Ovary (tissue), 9 donors: Measurements from ENCODE around the gene PRKG1. TPM values are rescaled to one million over a fixed set of nuclear protein-coding genes. Genes with fewer than 3 reads are reported as not detected.

ENCODE experiments used
- DNase-seq, 5 donors: peaks; one replicate each; pipeline ENCODE4 v3.0.0-alpha.2; 2019 to 2020
- H3K27ac ChIP-seq, 2 donors: fragments of 200-600 bp; one replicate each; pipeline versions ENCODE4 v1.5.1 to v1.8.0; 2019 to 2022
- H3K27me3 ChIP-seq: fragments of 200-600 bp; one replicate; pipeline ENCODE4 v1.8.0; 2022
- H3K36me3 ChIP-seq: fragments of 200-600 bp; sonication (generic); one replicate; pipeline ENCODE4 v1.5.1; 2019
- H3K4me1 ChIP-seq: one replicate; pipeline ENCODE4 v1.8.1; 2013; ENCODE audit warnings: mild to moderate bottlenecking, moderate library complexity; ENCODE audit not compliant: insufficient read depth
- H3K4me3 ChIP-seq: fragments of 200-600 bp; sonication (generic); one replicate; pipeline ENCODE4 v1.5.1; 2017
- H3K9me3 ChIP-seq, 2 donors: fragments of 200-600 bp in 1 of 2; sonication (generic) in 1 of 2; one replicate each; pipeline versions ENCODE4 v1.5.1 to v1.8.1; 2013 to 2019; ENCODE audit warnings: mild to moderate bottlenecking in 1 of 2, moderate library complexity in 1 of 2
- EP300 ChIP-seq: sonication (generic); formaldehyde crosslinking; IDR thresholded peaks from one replicate; pipeline ENCODE4 v1.6.1; 2017; ENCODE audit warnings: antibody characterized with exemption
- POLR2A ChIP-seq: fragments of 450-650 bp; IDR thresholded peaks from one replicate; pipeline ENCODE4 v1.6.1; 2017; ENCODE audit warnings: antibody characterized with exemption, mild to moderate bottlenecking, moderate library complexity
- WGBS, 3 donors: extraction: QIAGEN DNeasy Blood & Tissue Kit in 1 of 3; methylation state at CpG; one replicate each; pipeline versions ENCODE4 v1.1.5 to v1.1.7; 2013 to 2017; 5-methylcytosine and 5-hydroxymethylcytosine counted together
- intact Hi-C, 4 donors: fragments of 100-400 bp; cut with DNase I; formaldehyde crosslinking; loops; one replicate each; pipeline versions ENCODE4 v1.11.0 to v1.15.1; 2022 to 2023
- polyA plus RNA-seq, 2 donors: library from polyadenylated mRNA; stranded (reverse); fragments of 200-250 nt in 1 of 2; fragments of 350-450 nt in 1 of 2; fragmentation: Illumina TruSeq in 1 of 2; extraction: RNeasy Lipid Tissue Mini Kit (QIAGEN cat#74804) in 1 of 2; gene quantifications; one replicate each; pipeline ENCODE4 v1.2.3, GENCODE V29; 2013 to 2014
- total RNA-seq, 7 donors: library from RNA; depleted of rRNA in 2 of 7; stranded (reverse); fragments of >200 nt in 2 of 7; fragmentation: NEBNext Ultra II Directional in 3 of 7; extraction: Animal tissue kit (Norgen Biotek cat#: 25700) in 3 of 7; gene quantifications; one replicate each; pipeline versions ENCODE4 v1.1.0 to v1.2.4, GENCODE V29; 2016 to 2023
- TF ChIP-seq, protein P1 (sequence below), 3 donors: fragments of 450-650 bp in 2 of 3; fragments of 200-600 bp in 1 of 3; IDR thresholded peaks; one replicate each; pipeline versions ENCODE4 v1.5.1 to v1.8.0; 2016 to 2022; ENCODE audit warnings: antibody characterized with exemption in 3 of 3, mild to moderate bottlenecking in 1 of 3
- donor health status: DM: no; HTN: no; CAD: no; lungs with moderate emphysema.
- donor health status: DM: no; HTN: no; CAD: no.
- donor health status: Bipolar disorder and iron deficiency.
- donor health status: DM: yes; HTN: yes; CAD: no.
- donor health status: DM: no; HTN: no; CAD: no.
- donor health status: DM: yes; HTN: yes; CAD: no.

The PRKG1 gene
- total and polyA plus RNA-seq, 9 donors = 2.8 to 21.1 (median 15.7) TPM

DNA sequence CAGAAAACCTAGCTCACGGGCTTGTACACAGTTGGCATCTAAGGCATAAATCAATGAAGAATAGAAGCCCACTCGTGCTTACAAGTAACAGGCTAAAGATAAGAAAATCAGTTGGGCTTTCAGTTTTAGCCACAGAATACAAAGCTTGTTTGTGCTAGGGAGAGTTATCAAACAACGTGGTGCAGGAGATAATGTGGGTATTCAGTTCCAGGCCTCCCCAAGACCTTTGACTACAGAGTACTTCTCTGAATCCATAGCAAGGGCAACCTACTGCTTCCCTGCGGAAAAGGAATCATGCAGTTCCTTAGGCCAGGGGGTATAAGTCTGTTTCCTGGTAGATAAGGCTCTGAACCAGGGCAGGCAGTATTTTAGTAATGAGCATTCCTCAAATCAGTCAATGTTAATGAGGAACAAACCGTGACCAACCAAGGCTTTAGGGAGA is 844.6 kb downstream of the PRKG1 start:
- intact Hi-C loops = no loop called here
- peaks cover 3% of the 10 kb centered on the region for H3K4me1 ChIP-seq
- DNase-seq = no peak
- WGBS, 3 donors = 20 to 26% (median 20%) methylated on average over 5 of the region's 5 CpGs
- H3K27me3 ChIP-seq = no peaks in the 10 kb centered on the region
- no peak overlapping the region for H3K4me3 ChIP-seq
- H3K9me3 ChIP-seq = no peaks in the 10 kb centered on the region
- no peaks in the 10 kb centered on the region for H3K36me3 ChIP-seq
- no peak for TF ChIP-seq EP300
- H3K27ac ChIP-seq = no peak overlapping the region

DNA sequence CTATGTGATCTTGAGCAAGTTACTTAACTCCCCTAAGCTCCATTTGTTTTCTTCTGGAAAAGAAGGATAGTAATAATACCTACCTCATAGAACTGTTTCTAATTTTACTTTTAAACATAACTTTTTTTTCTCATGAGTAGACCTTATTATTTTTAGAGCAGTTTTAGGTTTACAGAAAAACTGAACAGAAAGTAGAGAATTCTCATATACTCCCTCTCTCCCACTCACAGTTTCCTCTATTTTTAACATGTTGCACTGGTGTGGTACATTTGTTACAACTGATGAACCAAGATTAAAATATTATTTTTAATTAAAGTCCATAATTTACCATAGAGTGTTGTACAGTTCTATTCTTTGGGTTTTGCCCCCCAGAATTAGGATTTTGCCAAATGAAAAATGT is 846.4 kb downstream of the PRKG1 start:
- H3K4me3 ChIP-seq = no peak overlapping the region
- H3K9me3 ChIP-seq = no peaks in the 10 kb centered on the region
- H3K4me1 ChIP-seq = peaks cover 3% of the 10 kb centered on the region
- no peaks in the 10 kb centered on the region for H3K36me3 ChIP-seq
- no peaks in the 10 kb centered on the region for H3K27me3 ChIP-seq
- no peak for TF ChIP-seq EP300
- TF ChIP-seq POLR2A = no peak
- TF ChIP-seq, protein P1, sequence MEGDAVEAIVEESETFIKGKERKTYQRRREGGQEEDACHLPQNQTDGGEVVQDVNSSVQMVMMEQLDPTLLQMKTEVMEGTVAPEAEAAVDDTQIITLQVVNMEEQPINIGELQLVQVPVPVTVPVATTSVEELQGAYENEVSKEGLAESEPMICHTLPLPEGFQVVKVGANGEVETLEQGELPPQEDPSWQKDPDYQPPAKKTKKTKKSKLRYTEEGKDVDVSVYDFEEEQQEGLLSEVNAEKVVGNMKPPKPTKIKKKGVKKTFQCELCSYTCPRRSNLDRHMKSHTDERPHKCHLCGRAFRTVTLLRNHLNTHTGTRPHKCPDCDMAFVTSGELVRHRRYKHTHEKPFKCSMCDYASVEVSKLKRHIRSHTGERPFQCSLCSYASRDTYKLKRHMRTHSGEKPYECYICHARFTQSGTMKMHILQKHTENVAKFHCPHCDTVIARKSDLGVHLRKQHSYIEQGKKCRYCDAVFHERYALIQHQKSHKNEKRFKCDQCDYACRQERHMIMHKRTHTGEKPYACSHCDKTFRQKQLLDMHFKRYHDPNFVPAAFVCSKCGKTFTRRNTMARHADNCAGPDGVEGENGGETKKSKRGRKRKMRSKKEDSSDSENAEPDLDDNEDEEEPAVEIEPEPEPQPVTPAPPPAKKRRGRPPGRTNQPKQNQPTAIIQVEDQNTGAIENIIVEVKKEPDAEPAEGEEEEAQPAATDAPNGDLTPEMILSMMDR (IDR thresholded peaks at IDR 0.05) = no peak
- intact Hi-C loops = no loop called here
- H3K27ac ChIP-seq = no peak overlapping the region
- DNase-seq = no peak

DNA sequence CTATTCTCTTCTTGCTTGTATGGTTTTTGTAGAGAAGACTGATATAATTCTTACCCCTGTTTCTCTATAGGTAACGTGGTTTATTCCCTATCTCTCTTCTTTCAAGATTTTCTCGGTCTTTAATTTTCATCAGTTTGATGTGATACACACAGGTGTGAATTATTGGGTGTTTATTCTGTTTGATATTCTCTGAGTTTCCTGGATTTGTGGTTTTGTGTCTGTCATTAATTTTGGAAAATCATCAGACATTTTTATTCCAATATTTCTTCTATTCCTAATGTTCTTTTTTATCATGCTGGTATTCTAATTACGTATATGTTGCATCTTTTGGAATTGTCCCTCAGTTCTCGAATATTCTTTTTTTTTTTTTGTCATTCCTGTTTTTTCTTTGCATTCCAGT is 850.1 kb downstream of the PRKG1 start:
- Histone ChIP-seq H3K4me3 (no peak overlapping the region), H3K27me3 (no peaks in the 10 kb centered on the region), H3K27ac (no peak overlapping the region), H3K9me3 (no peaks in the 10 kb centered on the region), H3K4me1 (no peaks in the 10 kb centered on the region), H3K36me3 (no peaks in the 10 kb centered on the region)
- 92 to 97% (median 97%) methylated on average over 4 of the region's 4 CpGs for WGBS, 3 donors
- TF ChIP-seq, protein P1 (IDR thresholded peaks at IDR 0.05) = no peak
- TF ChIP-seq EP300 (no peak), POLR2A (no peak)
- DNase-seq = no peak
- intact Hi-C loops = no loop called here

DNA sequence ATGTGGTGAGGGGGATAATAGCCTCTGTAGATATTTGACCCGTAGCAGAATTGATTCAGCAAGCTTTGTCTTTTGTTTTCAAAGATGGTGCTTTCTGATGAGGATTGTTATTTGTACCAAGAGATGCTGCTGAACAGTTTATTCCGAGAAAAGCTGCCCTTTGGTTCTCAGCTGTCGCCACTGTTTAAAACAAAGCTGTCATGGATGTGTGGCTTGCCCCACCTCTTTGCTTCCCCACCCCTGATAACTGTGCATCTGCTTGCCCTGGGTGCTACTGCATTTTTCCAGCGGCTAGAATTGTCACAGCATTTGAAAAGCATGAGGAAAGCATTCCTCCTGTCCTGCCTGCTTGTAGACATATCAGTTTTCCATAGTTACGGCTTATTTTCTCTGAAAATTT is 852.0 kb downstream of the PRKG1 start:
- no peaks in the 10 kb centered on the region for H3K27me3 ChIP-seq
- H3K36me3 ChIP-seq = no peaks in the 10 kb centered on the region
- intact Hi-C loops = no loop called here
- TF ChIP-seq POLR2A = no peak
- no peak for TF ChIP-seq EP300
- TF ChIP-seq, protein P1 (IDR thresholded peaks at IDR 0.05) = no peak
- H3K9me3 ChIP-seq = no peaks in the 10 kb centered on the region
- H3K27ac ChIP-seq = no peak overlapping the region
- no peak for DNase-seq
- no peak overlapping the region for H3K4me3 ChIP-seq
- H3K4me1 ChIP-seq = no peaks in the 10 kb centered on the region
- 87 to 89% (median 88%) methylated on average over 5 of the region's 5 CpGs for WGBS, 3 donors

DNA sequence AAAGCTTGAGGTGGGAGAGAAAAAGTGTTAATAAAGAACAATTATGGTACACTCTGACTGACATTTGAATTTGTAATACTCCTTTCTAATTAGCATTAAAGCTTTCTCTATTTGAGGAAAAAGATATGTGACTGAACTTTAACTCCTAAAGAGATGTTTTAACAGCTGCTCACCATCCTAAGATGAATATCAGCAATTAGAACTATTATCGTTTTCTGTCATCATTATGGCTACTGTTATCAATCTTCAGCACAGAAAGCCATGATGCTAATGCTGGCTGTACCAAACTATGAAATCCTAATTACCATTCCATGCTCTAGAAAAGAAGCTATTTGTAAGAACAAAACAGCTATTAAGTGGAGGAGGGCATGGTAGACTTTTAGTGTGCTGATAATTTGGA is 853.9 kb downstream of the PRKG1 start:
- TF ChIP-seq EP300 (no peak), POLR2A (no peak)
- 49 to 70% (median 64%) methylated on average over 1 of the region's 1 CpG for WGBS, 3 donors

DNA sequence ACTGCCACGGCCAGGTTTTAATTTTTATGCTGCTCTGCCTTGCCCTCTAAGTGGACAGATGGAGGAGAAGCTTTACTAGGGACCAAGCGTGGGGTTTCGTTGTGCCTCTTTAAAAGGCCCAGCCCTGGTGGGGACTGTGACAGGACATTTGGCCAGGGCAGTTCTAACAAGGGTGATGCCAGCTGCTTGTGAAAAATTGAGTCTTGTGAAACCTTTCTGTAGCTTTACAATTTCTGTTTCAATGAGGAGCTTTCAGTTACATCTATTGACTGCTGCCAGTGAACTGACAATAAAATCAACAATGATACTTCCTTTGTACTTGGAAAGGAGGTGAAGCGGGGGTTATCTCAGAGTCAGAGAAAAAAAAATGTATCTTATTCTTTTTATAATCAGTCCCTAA is 858.2 kb downstream of the PRKG1 start:
- H3K36me3 ChIP-seq = no peaks in the 10 kb centered on the region
- no peaks in the 10 kb centered on the region for H3K4me1 ChIP-seq
- H3K9me3 ChIP-seq = no peaks in the 10 kb centered on the region
- H3K27me3 ChIP-seq = peaks cover 3% of the 10 kb centered on the region
- no peak overlapping the region for H3K4me3 ChIP-seq
- intact Hi-C loops = no loop called here
- TF ChIP-seq POLR2A (no peak), EP300 (no peak)
- TF ChIP-seq, protein P1 (IDR thresholded peaks at IDR 0.05) = no peak
- WGBS, 3 donors = 94 to 97% (median 95%) methylated on average over 4 of the region's 4 CpGs
- no peak for DNase-seq
- no peak overlapping the region for H3K27ac ChIP-seq

More for the DNA sequence above, 853.9 kb downstream of the PRKG1 start:
- Histone ChIP-seq H3K4me3 (no peak overlapping the region), H3K27ac (no peak overlapping the region), H3K4me1 (no peaks in the 10 kb centered on the region), H3K36me3 (no peaks in the 10 kb centered on the region), H3K9me3 (no peaks in the 10 kb centered on the region), H3K27me3 (peaks cover 3% of the 10 kb centered on the region)
- no peak for DNase-seq
- intact Hi-C loops = no loop called here
